ENCODE results near the gene NUDT3. TPM values are rescaled to one million over a fixed set of nuclear protein-coding genes. Genes with fewer than 3 reads are reported as not detected.
"Not testable (repeated sequence)": the region's sequence is repeated elsewhere in the genome, so short reads cannot be mapped to it uniquely, and the experiment has no call there.

Gene NUDT3
- total RNA-seq, 4 donors from 2014 or later, result 9.6 to 27.9 (median 16.9) TPM

- H3K4me3 ChIP-seq, result no peak overlapping the region
- peaks cover 9 to 24% (median 13%) of the 10 kb centered on the region in 4 donors for H3K4me1 ChIP-seq
- no peak for DNase-seq
- H3K27ac ChIP-seq, result no peak overlapping the region
- TF ChIP-seq EP300 (IDR thresholded peaks at IDR 0.05; ENCODE audit: low read depth) (no peak), POLR2AphosphoS5 (IDR thresholded peaks at IDR 0.05) (no peak), POLR2A (IDR thresholded peaks at IDR 0.05) (no peak)
- TF ChIP-seq, protein P1, sequence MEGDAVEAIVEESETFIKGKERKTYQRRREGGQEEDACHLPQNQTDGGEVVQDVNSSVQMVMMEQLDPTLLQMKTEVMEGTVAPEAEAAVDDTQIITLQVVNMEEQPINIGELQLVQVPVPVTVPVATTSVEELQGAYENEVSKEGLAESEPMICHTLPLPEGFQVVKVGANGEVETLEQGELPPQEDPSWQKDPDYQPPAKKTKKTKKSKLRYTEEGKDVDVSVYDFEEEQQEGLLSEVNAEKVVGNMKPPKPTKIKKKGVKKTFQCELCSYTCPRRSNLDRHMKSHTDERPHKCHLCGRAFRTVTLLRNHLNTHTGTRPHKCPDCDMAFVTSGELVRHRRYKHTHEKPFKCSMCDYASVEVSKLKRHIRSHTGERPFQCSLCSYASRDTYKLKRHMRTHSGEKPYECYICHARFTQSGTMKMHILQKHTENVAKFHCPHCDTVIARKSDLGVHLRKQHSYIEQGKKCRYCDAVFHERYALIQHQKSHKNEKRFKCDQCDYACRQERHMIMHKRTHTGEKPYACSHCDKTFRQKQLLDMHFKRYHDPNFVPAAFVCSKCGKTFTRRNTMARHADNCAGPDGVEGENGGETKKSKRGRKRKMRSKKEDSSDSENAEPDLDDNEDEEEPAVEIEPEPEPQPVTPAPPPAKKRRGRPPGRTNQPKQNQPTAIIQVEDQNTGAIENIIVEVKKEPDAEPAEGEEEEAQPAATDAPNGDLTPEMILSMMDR (IDR thresholded peaks at IDR 0.05), result no peak
- intact Hi-C loops (cut with DNase I; ENCODE audit: low total_unique reads) (no loop called here), in situ Hi-C loops (cut with MboI; ENCODE audit: low pct_ligation_motif_present in 1 of 4, low pct_unique_long_range_greater_than_20kb in 1 of 4, low sequenced_read_pairs in 3 of 4) (no loop called here)
- no peaks in the 10 kb centered on the region for H3K27me3 ChIP-seq
- H3K36me3 ChIP-seq, result no peaks in the 10 kb centered on the region
- 88 to 95% methylated on average over 1 to 6 of the region's 6 CpGs for WGBS, 2 donors (ENCODE audit: low coverage in 1 of 2)
- H3K9me3 ChIP-seq, result no peaks in the 10 kb centered on the region
Measured at GRCh38 chr6:34333858-34334257, 58.6 kb downstream of the NUDT3 start.

DNA sequence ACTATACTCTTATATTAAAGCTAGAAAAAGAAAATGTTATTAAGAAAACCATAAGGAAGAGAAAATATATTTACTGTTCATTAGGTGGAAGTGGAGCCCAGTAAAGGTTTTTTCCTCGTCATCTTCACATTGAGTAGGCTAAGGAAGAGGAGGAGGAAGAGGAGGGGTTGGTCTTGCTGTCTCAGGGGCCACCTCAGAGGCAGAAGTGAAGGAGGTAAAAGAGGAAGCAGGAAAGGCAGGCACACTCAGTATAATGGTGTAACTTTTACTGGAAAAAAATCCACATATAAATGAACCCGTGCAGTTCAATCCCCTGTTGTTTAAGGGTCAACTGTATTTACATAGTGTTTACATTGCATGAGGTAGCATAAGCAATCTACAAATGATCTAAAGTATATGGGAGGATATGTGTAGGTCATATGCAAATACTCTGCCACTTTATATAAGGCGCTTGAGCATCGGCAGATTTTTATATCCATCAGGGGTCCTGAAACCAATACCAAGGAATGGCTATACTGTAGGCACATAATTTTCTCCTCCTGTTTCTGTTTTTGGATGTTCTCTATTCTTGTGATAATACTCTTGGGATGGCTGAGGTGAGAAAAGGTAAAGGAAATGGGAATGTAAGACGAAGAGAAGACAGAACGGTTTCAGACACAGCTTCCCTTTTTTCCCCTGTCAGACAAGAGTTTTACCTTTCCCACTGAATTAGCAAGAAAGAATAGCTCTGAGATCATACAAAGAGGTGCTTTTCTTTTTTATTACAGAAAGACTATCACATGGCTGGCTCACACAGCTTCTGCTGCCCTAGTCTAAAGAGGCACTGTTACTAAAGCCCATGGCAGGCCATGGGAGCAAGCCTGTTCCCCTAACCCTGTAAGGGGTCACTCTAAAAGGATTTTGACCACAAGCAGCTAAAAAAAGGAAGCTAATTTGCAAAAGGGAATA lies 59.9 kb downstream of the NUDT3 start:
- Histone ChIP-seq H3K4me1 (peaks cover 0 to 13% (median under 1%) of the 10 kb centered on the region in 4 donors), H3K9me3 (no peaks in the 10 kb centered on the region), H3K36me3 (no peaks in the 10 kb centered on the region), H3K27me3 (no peaks in the 10 kb centered on the region), H3K4me3 (no peak overlapping the region), H3K27ac (no peak overlapping the region)
- TF ChIP-seq, protein P1 (IDR thresholded peaks at IDR 0.05), result no peak
- TF ChIP-seq EP300 (IDR thresholded peaks at IDR 0.05; ENCODE audit: low read depth), result no peak
- TF ChIP-seq POLR2A (IDR thresholded peaks at IDR 0.05), result no peak
- TF ChIP-seq POLR2AphosphoS5 (IDR thresholded peaks at IDR 0.05), result no peak
- in situ Hi-C loops (cut with MboI; ENCODE audit: low pct_ligation_motif_present in 1 of 4, low pct_unique_long_range_greater_than_20kb in 1 of 4, low sequenced_read_pairs in 3 of 4), result no loop called here
- intact Hi-C loops (cut with DNase I; ENCODE audit: low total_unique reads), result no loop called here
- DNase-seq, result no peak
- 71 to 76% methylated on average over 6 of the region's 6 CpGs for WGBS, 2 donors (ENCODE audit: low coverage in 1 of 2)

- in situ Hi-C loops (cut with MboI; ENCODE audit: low pct_ligation_motif_present in 1 of 4, low pct_unique_long_range_greater_than_20kb in 1 of 4, low sequenced_read_pairs in 3 of 4) (no loop called here), intact Hi-C loops (cut with DNase I; ENCODE audit: low total_unique reads) (no loop called here)
- DNase-seq, result no peak
- H3K4me3 ChIP-seq, result no peak overlapping the region
- no peak overlapping the region for H3K27ac ChIP-seq
- TF ChIP-seq, protein P1 (IDR thresholded peaks at IDR 0.05), result no peak
- TF ChIP-seq POLR2AphosphoS5 (IDR thresholded peaks at IDR 0.05) (no peak), EP300 (IDR thresholded peaks at IDR 0.05; ENCODE audit: low read depth) (no peak)
- no peaks in the 10 kb centered on the region for H3K27me3 ChIP-seq
- no peaks in the 10 kb centered on the region for H3K9me3 ChIP-seq
- WGBS, 2 donors (ENCODE audit: low coverage in 1 of 2), result 66 to 71% methylated on average over 7 of the region's 7 CpGs
- peaks cover 0 to 5% (median 0%) of the 10 kb centered on the region in 4 donors for H3K4me1 ChIP-seq
- H3K36me3 ChIP-seq, result no peaks in the 10 kb centered on the region
Measured at GRCh38 chr6:34331371-34332050, 61.0 kb downstream of the NUDT3 start.

DNA sequence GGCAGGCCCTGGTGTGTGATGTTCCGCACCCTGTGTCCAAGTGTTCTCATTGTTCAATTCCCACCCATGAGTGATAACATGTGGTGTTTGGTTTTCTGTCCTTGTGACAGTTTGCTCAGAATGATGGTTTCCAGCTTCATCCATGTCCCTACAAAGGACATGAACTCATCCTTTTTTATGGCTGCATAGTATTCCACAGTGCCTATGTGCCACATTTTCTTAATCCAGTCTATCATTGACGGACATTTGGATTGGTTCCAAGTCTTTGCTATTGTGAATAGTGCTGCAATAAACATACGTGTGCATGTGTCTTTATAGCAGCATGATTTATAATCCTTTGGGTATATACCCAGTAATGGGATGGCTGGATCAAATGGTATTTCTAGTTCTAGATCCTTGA lies 62.7 kb downstream of the NUDT3 start:
- 88% methylated on average over 3 of the region's 3 CpGs; no CpG with 5 or more reads in 1 of the 2 donors for WGBS, 2 donors (ENCODE audit: low coverage in 1 of 2)
- intact Hi-C loops (cut with DNase I; ENCODE audit: low total_unique reads), result not testable (repeated sequence)

More for the DNA sequence above, 62.7 kb downstream of the NUDT3 start:
- H3K4me3 ChIP-seq; H3K4me1 ChIP-seq; H3K27ac ChIP-seq; DNase-seq; H3K27me3 ChIP-seq; H3K36me3 ChIP-seq; in situ Hi-C loops (cut with MboI; ENCODE audit: low pct_ligation_motif_present in 1 of 4, low pct_unique_long_range_greater_than_20kb in 1 of 4, low sequenced_read_pairs in 3 of 4); H3K9me3 ChIP-seq: not testable (repeated sequence)

Data from transverse colon (tissue), 4 donors.